NT2/D1 (cell line): ENCODE data around the gene TGFBI.

Experiments
- YY1 ChIP-seq: IDR thresholded peaks from 2 replicates; pipeline ENCODE4 v1.6.1; 2011; ENCODE audit not compliant: insufficient read length, insufficient read depth
- ZNF274 ChIP-seq: IDR thresholded peaks from 2 replicates; pipeline ENCODE4 v1.6.1; 2011; ENCODE audit warnings: mild to moderate bottlenecking, low read depth, low read length

- no peak for TF ChIP-seq ZNF274
- TF ChIP-seq YY1, result no peak
Measured at GRCh38 chr5:135995976-135996375, 32.8 kb upstream of the TGFBI start.
